ENCODE results near the gene HOXC12.

DNA sequence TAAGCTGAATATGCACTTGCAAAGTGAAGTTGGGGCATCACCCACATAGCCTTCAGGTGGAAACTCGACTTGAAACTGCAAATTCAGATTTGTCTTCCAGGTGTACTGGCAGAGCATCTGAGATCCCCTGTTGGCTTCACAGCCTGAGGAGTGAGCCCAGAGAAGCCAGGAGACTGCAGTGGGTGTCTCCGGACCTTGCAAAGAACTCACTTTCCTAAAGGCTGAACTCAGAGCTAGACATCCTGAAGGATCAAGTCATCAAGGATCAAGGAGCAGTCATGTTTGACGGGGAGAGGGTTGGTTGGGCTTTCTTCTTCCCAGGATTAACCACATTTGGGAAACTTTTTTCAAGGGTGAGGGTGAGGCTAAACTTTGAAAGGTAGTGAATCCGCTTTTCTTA, 25.2 kb upstream of the HOXC12 start:
- TF ChIP-seq CTCF (IDR thresholded peaks at IDR 0.05) (no peak), POLR2AphosphoS5 (IDR thresholded peaks at IDR 0.05) (no peak), POLR2A (IDR thresholded peaks at IDR 0.05) (no peak)
